PC-3 (cell line): ENCODE data around the gene SH3TC1. TPM values are rescaled to one million over a fixed set of nuclear protein-coding genes. Genes with fewer than 3 reads are reported as not detected.

Source experiments
- ATAC-seq: fragments of 200-7000 bp; cut with Tn5 transposase; 2 replicates; pipeline ENCODE4 v1.9.1; 2020; ENCODE audit warnings: mild to moderate bottlenecking, moderate library complexity
- BruUV-seq: library from RNA; stranded (reverse); fragments of 400-500 nt; replicated peaks from 2 replicates; lab custom pipeline; 2021; lab: Mats Ljungman, UMichigan
- CTCF ChIA-PET: fragments of 300-600 bp; sonication (Branson Sonifier 250); formaldehyde crosslinking; loops from one replicate; lab custom pipeline; 2022; ENCODE audit warnings: antibody characterized with exemption; lab: Charles Lee
- POLR2A ChIA-PET: fragments of 300-600 bp; sonication (Branson Sonifier 250); formaldehyde crosslinking; loops from one replicate; lab custom pipeline; 2022; ENCODE audit warnings: antibody characterized with exemption; ENCODE audit not compliant: unreplicated experiment; lab: Charles Lee
- DNase-seq: peaks from one replicate; pipeline ENCODE4 v3.0.0-alpha.2; 2015
- H2AFZ ChIP-seq: fragments of 300-600 bp; sonication (generic); 2 replicates; pipeline ENCODE4 v1.6.0; 2016; ENCODE audit warnings: antibody characterized with exemption, low read length
- H3F3A ChIP-seq: fragments of 300-600 bp; sonication (generic); one replicate; pipeline ENCODE4 v1.6.0; 2017; ENCODE audit warnings: antibody characterized with exemption, low read length, control low read depth, mild to moderate bottlenecking; ENCODE audit not compliant: unreplicated experiment
- H3K27ac ChIP-seq: fragments of 300-600 bp; sonication (generic); 2 replicates; pipeline ENCODE4 v1.5.1; 2016; ENCODE audit warnings: mild to moderate bottlenecking, low read length
- H3K27me3 ChIP-seq: fragments of 300-600 bp; sonication (generic); 2 replicates; pipeline ENCODE4 v1.6.1; 2016; ENCODE audit warnings: low read length, mixed read lengths
- H3K36me3 ChIP-seq: fragments of 300-600 bp; sonication (generic); 2 replicates; pipeline ENCODE4 v1.6.1; 2016; ENCODE audit warnings: low read depth, mixed run types, low read length, mixed read lengths
- H3K4me1 ChIP-seq: fragments of 300-600 bp; sonication (generic); 2 replicates; pipeline ENCODE4 v1.5.1; 2016; ENCODE audit warnings: low read length; ENCODE audit not compliant: insufficient read depth
- H3K4me2 ChIP-seq: fragments of 300-600 bp; sonication (generic); 2 replicates; pipeline ENCODE4 v1.6.0; 2016; ENCODE audit warnings: low read length
- H3K4me3 ChIP-seq: fragments of 300-600 bp; sonication (generic); 2 replicates; pipeline ENCODE4 v1.5.1; 2016; ENCODE audit warnings: mild to moderate bottlenecking, low read length, mixed read lengths
- H3K79me2 ChIP-seq: fragments of 300-600 bp; sonication (generic); 2 replicates; pipeline ENCODE4 v1.6.1; 2017; ENCODE audit warnings: low read length, mixed read lengths
- H3K9ac ChIP-seq: fragments of 300-600 bp; sonication (generic); 2 replicates; pipeline ENCODE4 v1.6.0; 2016; ENCODE audit warnings: mild to moderate bottlenecking, low read length
- H3K9me2 ChIP-seq: fragments of 300-600 bp; sonication (generic); replicated peaks from 2 replicates; pipeline ENCODE4 v1.6.1; 2016; ENCODE audit warnings: mixed run types, low read length, mixed read lengths
- H3K9me3 ChIP-seq: fragments of 300-600 bp; sonication (generic); 2 replicates; pipeline ENCODE4 v1.6.1; 2016; ENCODE audit warnings: low read length, mixed read lengths
- H4K20me1 ChIP-seq: fragments of 300-600 bp; sonication (generic); 2 replicates; pipeline ENCODE4 v1.6.1; 2016; ENCODE audit warnings: low read length, mixed read lengths
- CTCF ChIP-seq: fragments of 300-600 bp; sonication (generic); conservative IDR thresholded peaks from 2 replicates; pipeline ENCODE4 v1.5.1; 2017; ENCODE audit warnings: antibody characterized with exemption, low read depth, mild to moderate bottlenecking, low read length
- EZH2 ChIP-seq: fragments of 300-600 bp; sonication (generic); IDR thresholded peaks from one replicate; pipeline ENCODE4 v1.6.1; 2017; ENCODE audit warnings: antibody characterized with exemption, mild to moderate bottlenecking, low read length; ENCODE audit not compliant: unreplicated experiment
- EZH2phosphoT487 ChIP-seq: fragments of 300-600 bp; sonication (generic); IDR thresholded peaks from 2 replicates; pipeline ENCODE4 v1.6.1; 2018; ENCODE audit warnings: mild to moderate bottlenecking, antibody characterized with exemption, low read length, borderline replicate concordance
- intact Hi-C: fragments of 100-400 bp; cut with micrococcal nuclease; formaldehyde crosslinking; loops from 2 replicates; pipeline ENCODE4 v1.9.0; 2023
- total RNA-seq: library from RNA; depleted of rRNA; stranded (reverse); fragments of >200 nt; gene quantifications from 2 replicates; pipeline ENCODE4 v1.2.3, GENCODE V29; 2014

SH3TC1 gene
- total RNA-seq, 1 experiment from 2014 or later = 23.1 TPM

GRCh38 chr4:8238036-8238511 lies 39.0 kb downstream of the SH3TC1 start:
- H3K4me1 ChIP-seq = peaks cover 7% of the 10 kb centered on the region
- intact Hi-C loops = no loop called here
- no peak overlapping the region for H3K4me2 ChIP-seq
- H3K9me3 ChIP-seq = no peaks in the 10 kb centered on the region
- H3F3A ChIP-seq = no peaks in the 10 kb centered on the region
- H3K27ac ChIP-seq = no peak overlapping the region
- H3K36me3 ChIP-seq = no peaks in the 10 kb centered on the region
- H3K9ac ChIP-seq = no peak overlapping the region
- ChIA-PET POLR2A (no interaction called here), CTCF (no interaction called here)
- no peaks in the 10 kb centered on the region for H3K79me2 ChIP-seq
- TF ChIP-seq EZH2 (no peak), CTCF (no peak), EZH2phosphoT487 (no peak)
- H4K20me1 ChIP-seq = no peaks in the 10 kb centered on the region
- DNase-seq (no peak), ATAC-seq (no peak; the same call in 1 of the 2 replicates)
- no peaks in the 10 kb centered on the region for H3K27me3 ChIP-seq
- no peak overlapping the region for H2AFZ ChIP-seq
- H3K4me3 ChIP-seq = no peak overlapping the region
- BruUV-seq = no TSS peak
- H3K9me2 ChIP-seq = no peaks in the 10 kb centered on the region

GRCh38 chr4:8238515-8239053 lies 39.5 kb downstream of the SH3TC1 start:
- Histone ChIP-seq H3K9ac (no peak overlapping the region), H3K9me3 (no peaks in the 10 kb centered on the region), H3K27me3 (no peaks in the 10 kb centered on the region), H3K79me2 (no peaks in the 10 kb centered on the region), H3K4me1 (peaks cover 7% of the 10 kb centered on the region), H3K27ac (no peak overlapping the region), H3K4me3 (no peak overlapping the region), H2AFZ (no peak overlapping the region), H3K9me2 (no peaks in the 10 kb centered on the region), H3F3A (no peaks in the 10 kb centered on the region), H4K20me1 (no peaks in the 10 kb centered on the region), H3K4me2 (no peak overlapping the region), H3K36me3 (no peaks in the 10 kb centered on the region)
- BruUV-seq = no TSS peak
- ChIA-PET CTCF (no interaction called here), POLR2A (no interaction called here)
- ATAC-seq (0 out of 2 replicates have a peak, but pooled peaks have one; percentile 22), DNase-seq (peak; percentile 2)
- TF ChIP-seq EZH2phosphoT487 (no peak), EZH2 (no peak), CTCF (peak; percentile 53)
- intact Hi-C loops = no loop called here

DNA sequence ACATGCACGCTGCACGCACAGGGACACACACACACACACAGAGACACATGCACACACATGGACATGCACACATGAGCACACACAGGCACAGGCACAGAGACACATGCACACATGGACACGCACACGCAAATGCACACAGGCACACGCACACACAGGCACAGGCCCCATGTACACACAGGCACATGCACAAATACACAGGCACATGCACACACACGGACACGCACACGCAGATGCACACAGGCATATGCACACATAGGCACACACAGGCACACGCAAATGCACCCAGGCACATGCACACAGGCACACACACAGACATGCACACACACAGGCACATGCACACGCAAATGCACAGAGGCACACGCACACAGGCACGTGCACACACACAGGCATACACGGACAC lies 40.1 kb downstream of the SH3TC1 start:
- H3K27ac ChIP-seq = no peak overlapping the region
- ChIA-PET CTCF (no interaction called here), POLR2A (no interaction called here)
- no peaks in the 10 kb centered on the region for H3K27me3 ChIP-seq
- no peak overlapping the region for H3K4me3 ChIP-seq
- intact Hi-C loops = no loop called here
- H3K9ac ChIP-seq = no peak overlapping the region
- H3F3A ChIP-seq = no peaks in the 10 kb centered on the region
- H3K4me2 ChIP-seq = no peak overlapping the region
- H3K79me2 ChIP-seq = no peaks in the 10 kb centered on the region
- no peak for ATAC-seq
- no TSS peak for BruUV-seq
- no peaks in the 10 kb centered on the region for H3K9me2 ChIP-seq
- H3K36me3 ChIP-seq = no peaks in the 10 kb centered on the region
- H2AFZ ChIP-seq = no peak overlapping the region
- H4K20me1 ChIP-seq = no peaks in the 10 kb centered on the region
- TF ChIP-seq EZH2 (no peak), EZH2phosphoT487 (no peak), CTCF (no peak)
- no peak for DNase-seq
- H3K9me3 ChIP-seq = no peaks in the 10 kb centered on the region
- peaks cover 7% of the 10 kb centered on the region for H3K4me1 ChIP-seq
